ENCODE data around the gene SLC35F3. TPM values are rescaled to one million over a fixed set of nuclear protein-coding genes. Genes with fewer than 3 reads are reported as not detected.

Gene SLC35F3
- total RNA-seq, 1 donor from 2014 or later: 0.36 TPM

GRCh38 chr1:233938476-233938875, 34.0 kb downstream of the SLC35F3 start:
- no peak for DNase-seq (ENCODE audit: low spot score)
- H3K27ac Mint-ChIP-seq (ENCODE audit: unreplicated experiment): no peak overlapping the region
- H3K9me3 Mint-ChIP-seq (ENCODE audit: unreplicated experiment): no peaks in the 10 kb centered on the region
- H3K4me3 Mint-ChIP-seq (ENCODE audit: unreplicated experiment): no peak overlapping the region
- no peaks in the 10 kb centered on the region for H3K36me3 Mint-ChIP-seq (ENCODE audit: low read depth, unreplicated experiment)
- H3K4me1 Mint-ChIP-seq (ENCODE audit: unreplicated experiment): peaks cover 4% of the 10 kb centered on the region
- H3K27me3 Mint-ChIP-seq (ENCODE audit: unreplicated experiment): peaks cover 2% of the 10 kb centered on the region
- TF ChIP-seq CTCF (IDR thresholded peaks at IDR 0.05; ENCODE audit: unreplicated experiment): no peak

DNA sequence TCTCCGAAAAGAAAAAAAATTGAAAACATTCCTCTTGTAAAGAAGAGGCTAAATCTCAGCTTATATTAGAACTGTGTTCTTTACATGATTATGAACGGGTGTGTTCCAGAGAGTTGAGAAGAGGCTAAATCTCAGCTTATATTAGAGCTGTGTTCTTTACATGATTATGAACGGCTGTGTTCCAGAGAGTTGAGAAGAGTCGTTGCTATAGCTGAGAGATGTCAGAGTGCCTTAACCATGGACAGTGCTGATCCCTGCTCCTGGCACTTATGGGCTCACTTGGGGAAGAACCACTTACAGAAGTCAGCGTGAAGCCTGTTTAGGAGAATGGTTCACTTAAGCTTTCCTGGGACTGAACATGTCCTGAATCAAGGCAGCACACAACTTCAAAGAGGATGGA, 35.0 kb downstream of the SLC35F3 start:
- Mint-ChIP-seq H3K4me1 (ENCODE audit: unreplicated experiment) (no peaks in the 10 kb centered on the region), H3K4me3 (ENCODE audit: unreplicated experiment) (no peak overlapping the region), H3K36me3 (ENCODE audit: low read depth, unreplicated experiment) (no peaks in the 10 kb centered on the region)

GRCh38 chr1:233940908-233941307, 36.4 kb downstream of the SLC35F3 start:
- DNase-seq (ENCODE audit: low spot score): no peak
- H3K9me3 Mint-ChIP-seq (ENCODE audit: unreplicated experiment): no peaks in the 10 kb centered on the region
- no peak overlapping the region for H3K4me3 Mint-ChIP-seq (ENCODE audit: unreplicated experiment)
- no peaks in the 10 kb centered on the region for H3K4me1 Mint-ChIP-seq (ENCODE audit: unreplicated experiment)
- no peak for TF ChIP-seq CTCF (IDR thresholded peaks at IDR 0.05; ENCODE audit: unreplicated experiment)
- no peak overlapping the region for H3K27ac Mint-ChIP-seq (ENCODE audit: unreplicated experiment)
- peaks cover 2% of the 10 kb centered on the region for H3K27me3 Mint-ChIP-seq (ENCODE audit: unreplicated experiment)
- H3K36me3 Mint-ChIP-seq (ENCODE audit: low read depth, unreplicated experiment): no peaks in the 10 kb centered on the region

More for the DNA sequence above, 35.0 kb downstream of the SLC35F3 start:
- no peak for TF ChIP-seq CTCF (IDR thresholded peaks at IDR 0.05; ENCODE audit: unreplicated experiment)
- H3K9me3 Mint-ChIP-seq (ENCODE audit: unreplicated experiment): no peaks in the 10 kb centered on the region
- H3K27me3 Mint-ChIP-seq (ENCODE audit: unreplicated experiment): peaks cover 2% of the 10 kb centered on the region
- H3K27ac Mint-ChIP-seq (ENCODE audit: unreplicated experiment): no peak overlapping the region
- DNase-seq (ENCODE audit: low spot score): no peak

DNA sequence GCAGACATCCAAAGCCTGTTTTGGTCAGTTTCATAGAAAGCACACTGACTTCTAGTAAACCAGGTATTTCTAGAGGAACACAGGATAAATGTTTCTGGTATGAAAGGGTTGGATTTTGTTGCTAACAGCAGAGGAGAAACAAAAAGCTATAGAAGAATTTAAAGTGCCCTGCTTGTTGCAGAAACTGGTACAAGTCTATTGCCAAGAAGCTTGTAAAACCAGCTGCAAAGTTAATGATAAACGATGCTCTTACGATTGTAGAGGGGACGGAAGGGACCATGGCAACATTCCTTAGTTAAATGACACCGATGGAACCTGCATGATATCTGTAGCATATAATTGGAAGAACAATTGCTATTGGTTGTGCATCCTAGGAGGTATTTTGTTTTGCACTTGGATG, 40.1 kb downstream of the SLC35F3 start:
- H3K9me3 Mint-ChIP-seq (ENCODE audit: unreplicated experiment): no peaks in the 10 kb centered on the region
- H3K27ac Mint-ChIP-seq (ENCODE audit: unreplicated experiment): no peak overlapping the region
- no peak for DNase-seq (ENCODE audit: low spot score)
- TF ChIP-seq CTCF (IDR thresholded peaks at IDR 0.05; ENCODE audit: unreplicated experiment): no peak
- no peaks in the 10 kb centered on the region for H3K36me3 Mint-ChIP-seq (ENCODE audit: low read depth, unreplicated experiment)
- H3K4me1 Mint-ChIP-seq (ENCODE audit: unreplicated experiment): no peaks in the 10 kb centered on the region
- no peak overlapping the region for H3K4me3 Mint-ChIP-seq (ENCODE audit: unreplicated experiment)
- no peaks in the 10 kb centered on the region for H3K27me3 Mint-ChIP-seq (ENCODE audit: unreplicated experiment)

GRCh38 chr1:233945573-233945972, 41.1 kb downstream of the SLC35F3 start:
- no peak for TF ChIP-seq CTCF (IDR thresholded peaks at IDR 0.05; ENCODE audit: unreplicated experiment)
- Mint-ChIP-seq H3K36me3 (ENCODE audit: low read depth, unreplicated experiment) (no peaks in the 10 kb centered on the region), H3K4me3 (ENCODE audit: unreplicated experiment) (no peak overlapping the region), H3K27me3 (ENCODE audit: unreplicated experiment) (no peaks in the 10 kb centered on the region), H3K4me1 (ENCODE audit: unreplicated experiment) (no peaks in the 10 kb centered on the region), H3K27ac (ENCODE audit: unreplicated experiment) (no peak overlapping the region), H3K9me3 (ENCODE audit: unreplicated experiment) (no peaks in the 10 kb centered on the region)
- no peak for DNase-seq (ENCODE audit: low spot score)
